Glutamatergic neuron (in vitro differentiated cells): Measurements from ENCODE around the gene SASH1. TPM values are rescaled to one million over a fixed set of nuclear protein-coding genes. Genes with fewer than 3 reads are reported as not detected.

Experiments
- DNase-seq: peaks from one replicate; pipeline ENCODE4 v3.0.0; 2022
- H3K27ac Mint-ChIP-seq: one replicate; pipeline ENCODE4 v1.8.0; 2020; ENCODE audit warnings: mild to moderate bottlenecking, mixed read lengths, inconsistent platforms; ENCODE audit not compliant: unreplicated experiment
- H3K27me3 Mint-ChIP-seq: one replicate; pipeline ENCODE4 v1.8.0; 2020; ENCODE audit warnings: mild to moderate bottlenecking, moderate library complexity, mixed read lengths, inconsistent platforms; ENCODE audit not compliant: unreplicated experiment
- H3K36me3 Mint-ChIP-seq: one replicate; pipeline ENCODE4 v1.8.0; 2020; ENCODE audit warnings: mild to moderate bottlenecking, mixed read lengths, inconsistent platforms; ENCODE audit not compliant: unreplicated experiment
- H3K4me1 Mint-ChIP-seq: one replicate; pipeline ENCODE4 v1.8.0; 2020; ENCODE audit warnings: mild to moderate bottlenecking, low read depth, mixed read lengths, inconsistent platforms; ENCODE audit not compliant: unreplicated experiment
- H3K4me3 Mint-ChIP-seq: one replicate; pipeline ENCODE4 v1.8.0; 2020; ENCODE audit warnings: mild to moderate bottlenecking, mixed read lengths, inconsistent platforms; ENCODE audit not compliant: unreplicated experiment
- H3K9me3 Mint-ChIP-seq: one replicate; pipeline ENCODE4 v1.8.0; 2020; ENCODE audit warnings: mild to moderate bottlenecking, moderate library complexity, mixed read lengths, inconsistent platforms; ENCODE audit not compliant: unreplicated experiment
- total RNA-seq: library from RNA; stranded (reverse); fragmentation: NEBNext Ultra II Directional; extraction: Animal tissue kit (Norgen Biotek cat#: 25700); gene quantifications from one replicate; pipeline ENCODE4 v1.2.1, GENCODE V29; 2021; ENCODE audit not compliant: unreplicated experiment
- TF ChIP-seq, protein P1 (sequence below): fragments of 200-600 bp; sonication (generic); IDR thresholded peaks from one replicate; pipeline ENCODE4 v1.5.0; 2021; ENCODE audit not compliant: partially characterized antibody, unreplicated experiment

Gene SASH1
- total RNA-seq, 1 donor from 2014 or later: 5.0 TPM

DNA sequence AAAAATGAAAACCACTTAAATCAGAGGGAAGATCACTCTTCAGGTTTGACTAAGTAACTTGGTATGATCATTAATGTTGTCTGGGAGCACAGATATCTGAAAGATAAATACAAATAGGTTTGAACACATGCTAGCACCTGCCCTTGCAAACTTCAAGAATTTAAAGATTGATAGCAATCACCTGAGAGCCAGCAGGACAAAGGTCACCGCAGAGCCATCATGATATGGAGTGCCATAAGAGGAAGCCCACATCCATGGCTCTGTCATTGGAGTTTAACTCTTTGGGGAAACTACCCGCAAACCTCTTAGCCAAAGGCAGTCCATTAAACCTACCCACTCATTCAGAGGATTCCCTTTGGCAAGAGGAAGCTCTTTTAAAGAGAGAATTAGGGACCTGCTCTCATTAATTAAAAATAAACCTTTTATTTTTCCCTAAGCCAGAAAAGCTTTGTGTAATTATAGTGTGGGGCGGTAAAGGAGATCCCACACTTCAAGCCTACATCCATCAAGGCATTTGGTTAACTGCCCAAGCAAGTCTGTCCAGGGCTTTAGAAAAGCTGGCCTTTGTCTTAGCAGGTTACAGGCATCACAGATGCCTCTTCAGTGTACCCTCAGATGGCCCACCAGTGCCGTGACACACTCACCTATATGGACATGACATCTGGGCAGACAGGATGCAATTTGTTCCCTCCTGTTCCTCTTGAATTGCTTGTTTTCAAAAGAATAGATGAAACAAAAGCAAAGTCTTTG lies 73.0 kb downstream of the SASH1 start:
- Mint-ChIP-seq H3K4me1 (peaks cover 18% of the 10 kb centered on the region), H3K9me3 (no peaks in the 10 kb centered on the region), H3K4me3 (no peak overlapping the region), H3K36me3 (no peaks in the 10 kb centered on the region), H3K27me3 (no peaks in the 10 kb centered on the region), H3K27ac (peak overlapping the region; percentile 34)
- no peak for DNase-seq
- TF ChIP-seq, protein P1, sequence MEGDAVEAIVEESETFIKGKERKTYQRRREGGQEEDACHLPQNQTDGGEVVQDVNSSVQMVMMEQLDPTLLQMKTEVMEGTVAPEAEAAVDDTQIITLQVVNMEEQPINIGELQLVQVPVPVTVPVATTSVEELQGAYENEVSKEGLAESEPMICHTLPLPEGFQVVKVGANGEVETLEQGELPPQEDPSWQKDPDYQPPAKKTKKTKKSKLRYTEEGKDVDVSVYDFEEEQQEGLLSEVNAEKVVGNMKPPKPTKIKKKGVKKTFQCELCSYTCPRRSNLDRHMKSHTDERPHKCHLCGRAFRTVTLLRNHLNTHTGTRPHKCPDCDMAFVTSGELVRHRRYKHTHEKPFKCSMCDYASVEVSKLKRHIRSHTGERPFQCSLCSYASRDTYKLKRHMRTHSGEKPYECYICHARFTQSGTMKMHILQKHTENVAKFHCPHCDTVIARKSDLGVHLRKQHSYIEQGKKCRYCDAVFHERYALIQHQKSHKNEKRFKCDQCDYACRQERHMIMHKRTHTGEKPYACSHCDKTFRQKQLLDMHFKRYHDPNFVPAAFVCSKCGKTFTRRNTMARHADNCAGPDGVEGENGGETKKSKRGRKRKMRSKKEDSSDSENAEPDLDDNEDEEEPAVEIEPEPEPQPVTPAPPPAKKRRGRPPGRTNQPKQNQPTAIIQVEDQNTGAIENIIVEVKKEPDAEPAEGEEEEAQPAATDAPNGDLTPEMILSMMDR: no peak

DNA sequence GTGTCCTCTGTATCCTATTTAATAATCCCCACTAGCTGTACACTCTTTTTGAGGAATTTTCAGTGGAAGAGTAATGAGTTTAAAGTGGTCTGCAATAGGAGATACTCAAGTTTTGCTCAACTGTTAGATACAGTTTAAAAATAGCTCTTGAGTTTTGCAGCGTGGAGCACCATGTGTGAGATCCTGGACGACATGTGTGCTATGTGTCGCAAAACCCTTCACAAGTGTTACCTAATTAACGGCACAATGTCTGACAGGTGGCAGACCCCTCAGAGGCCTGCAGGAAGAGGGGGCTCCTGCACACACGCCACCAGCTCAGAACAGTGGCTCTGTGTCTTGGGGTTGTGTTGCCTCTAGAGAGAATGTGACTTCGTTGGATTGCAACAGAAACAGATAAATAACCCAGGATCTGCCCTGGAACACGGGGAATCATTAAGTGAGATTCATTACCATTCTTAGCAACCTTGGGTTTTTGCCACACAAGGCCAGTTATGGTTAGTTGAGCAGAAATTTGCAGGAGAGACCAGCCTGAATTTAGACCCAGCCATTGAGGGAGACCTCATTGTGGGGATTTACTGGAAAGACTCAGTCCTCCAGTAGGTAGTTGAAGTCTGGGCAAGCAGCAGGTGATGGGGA lies 73.8 kb downstream of the SASH1 start:
- no peak overlapping the region for H3K4me3 Mint-ChIP-seq

DNA sequence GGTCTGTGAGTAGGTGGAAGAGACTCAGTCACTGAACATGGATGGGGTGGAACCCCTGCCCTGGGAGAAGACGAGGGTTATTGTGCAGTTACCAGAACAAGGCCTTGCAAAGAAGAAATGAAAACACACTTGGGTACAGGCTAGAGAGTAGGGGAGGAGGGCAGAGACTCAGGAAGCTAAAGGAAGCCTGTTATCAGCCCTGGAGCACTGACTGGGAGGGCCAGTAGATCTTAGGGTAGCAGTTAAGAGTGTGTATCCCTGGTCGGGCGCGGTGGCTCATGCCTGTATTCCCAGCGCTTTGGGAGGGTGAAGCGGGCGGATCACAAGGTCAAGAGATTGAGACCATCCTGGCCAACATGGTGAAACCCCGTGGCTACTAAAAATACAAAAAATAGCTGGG lies 74.4 kb downstream of the SASH1 start:
- H3K9me3 Mint-ChIP-seq: no peaks in the 10 kb centered on the region
- no peak overlapping the region for H3K4me3 Mint-ChIP-seq
- DNase-seq: no peak
- peaks cover 18% of the 10 kb centered on the region for H3K4me1 Mint-ChIP-seq
- TF ChIP-seq, protein P1: no peak
- H3K27ac Mint-ChIP-seq: peak overlapping the region; percentile 34
- H3K27me3 Mint-ChIP-seq: no peaks in the 10 kb centered on the region
- H3K36me3 Mint-ChIP-seq: no peaks in the 10 kb centered on the region

More for the DNA sequence above, 73.8 kb downstream of the SASH1 start:
- peaks cover 18% of the 10 kb centered on the region for H3K4me1 Mint-ChIP-seq
- H3K36me3 Mint-ChIP-seq: no peaks in the 10 kb centered on the region
- DNase-seq: no peak
- H3K27ac Mint-ChIP-seq: peak overlapping the region; percentile 34
- H3K9me3 Mint-ChIP-seq: no peaks in the 10 kb centered on the region
- TF ChIP-seq, protein P1: no peak
- no peaks in the 10 kb centered on the region for H3K27me3 Mint-ChIP-seq

DNA sequence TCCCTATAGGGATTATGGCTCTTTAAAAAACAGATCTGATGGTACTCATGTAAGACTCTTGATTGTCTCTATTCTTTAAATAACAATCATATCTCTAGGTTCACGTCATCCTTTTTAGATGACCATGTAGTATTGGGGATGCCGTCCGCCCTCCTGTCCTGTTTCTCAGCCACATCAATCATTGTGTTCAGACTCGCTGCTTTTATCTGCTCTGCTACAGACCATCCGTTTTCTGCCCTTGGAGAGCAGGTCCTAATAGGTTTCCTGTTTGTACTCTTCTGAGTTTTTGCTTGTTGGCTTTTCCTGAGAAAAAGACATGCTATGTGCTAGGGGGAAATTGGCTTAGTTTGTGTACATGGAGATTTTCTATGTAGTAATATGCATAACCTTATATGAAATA lies 76.8 kb downstream of the SASH1 start:
- H3K27ac Mint-ChIP-seq: no peak overlapping the region
- H3K4me3 Mint-ChIP-seq: no peak overlapping the region
- no peaks in the 10 kb centered on the region for H3K27me3 Mint-ChIP-seq
- DNase-seq: no peak
- no peaks in the 10 kb centered on the region for H3K36me3 Mint-ChIP-seq
- TF ChIP-seq, protein P1: no peak
- H3K9me3 Mint-ChIP-seq: no peaks in the 10 kb centered on the region
- peaks cover 18% of the 10 kb centered on the region for H3K4me1 Mint-ChIP-seq

DNA sequence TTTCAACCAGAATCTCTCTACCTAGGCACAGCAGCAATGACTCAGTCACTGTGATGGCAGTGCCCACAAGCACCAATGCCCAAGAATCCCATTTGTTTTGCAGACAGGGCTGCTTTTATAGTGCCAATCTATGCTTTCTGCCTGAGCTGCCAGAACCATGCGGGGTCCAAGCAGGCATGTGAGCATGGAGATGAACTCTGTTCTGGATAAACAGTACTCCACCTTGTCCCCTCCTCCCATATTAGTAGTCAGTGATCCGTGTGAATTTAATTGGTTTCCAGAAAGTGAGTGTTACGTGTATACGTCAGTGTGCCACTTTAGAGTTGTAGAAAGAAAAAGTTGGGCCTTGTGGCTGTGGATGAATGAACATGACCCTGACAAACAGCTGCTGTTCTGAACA lies 79.4 kb downstream of the SASH1 start:
- H3K9me3 Mint-ChIP-seq: no peaks in the 10 kb centered on the region
- no peaks in the 10 kb centered on the region for H3K4me1 Mint-ChIP-seq
- no peak overlapping the region for H3K4me3 Mint-ChIP-seq
- TF ChIP-seq, protein P1: no peak
- H3K36me3 Mint-ChIP-seq: no peaks in the 10 kb centered on the region
- H3K27me3 Mint-ChIP-seq: no peaks in the 10 kb centered on the region
- DNase-seq: no peak
- no peak overlapping the region for H3K27ac Mint-ChIP-seq
